LNCaP clone FGC (cell line): ENCODE data around the gene PRAMEF11.
"Not testable (repeated sequence)": the region's sequence is repeated elsewhere in the genome, so short reads cannot be mapped to it uniquely, and the experiment has no call there.

Experiments
- DNase-seq: peaks from one replicate; pipeline ENCODE4 v3.0.0-alpha.2; 2011; ENCODE audit warnings: low read depth
- H3K4me3 ChIP-seq: 2 replicates; pipeline ENCODE4 v1.5.1; 2011; ENCODE audit warnings: mild to moderate bottlenecking, low read depth, low read length, control low read depth
- TF ChIP-seq, protein P1 (sequence below): IDR thresholded peaks from 2 replicates; pipeline ENCODE4 v1.5.1; 2012; ENCODE audit warnings: mild to moderate bottlenecking; ENCODE audit not compliant: control insufficient read depth, insufficient read depth; ENCODE audit errors: extremely low read depth

PRAMEF11 gene

DNA sequence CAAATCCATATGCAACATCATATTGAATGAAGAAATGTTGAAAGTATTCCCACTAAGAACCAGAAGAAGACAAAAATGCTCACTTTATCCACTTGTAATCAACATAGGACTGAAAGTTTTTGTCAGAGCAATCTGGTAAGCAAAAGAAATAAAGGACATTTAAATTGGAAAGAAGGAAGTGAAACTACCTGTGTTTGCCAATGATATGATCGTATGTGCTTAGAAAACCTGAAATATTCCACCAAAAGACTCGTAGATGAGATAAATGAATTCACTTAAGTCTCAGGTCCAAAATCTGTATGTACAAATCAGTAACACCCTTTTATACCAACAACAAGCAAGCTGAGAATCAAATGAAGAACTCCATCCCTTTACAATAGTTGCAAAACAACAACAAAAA lies 31.5 kb downstream of the PRAMEF11 start:
- no peak for DNase-seq
- TF ChIP-seq, protein P1, sequence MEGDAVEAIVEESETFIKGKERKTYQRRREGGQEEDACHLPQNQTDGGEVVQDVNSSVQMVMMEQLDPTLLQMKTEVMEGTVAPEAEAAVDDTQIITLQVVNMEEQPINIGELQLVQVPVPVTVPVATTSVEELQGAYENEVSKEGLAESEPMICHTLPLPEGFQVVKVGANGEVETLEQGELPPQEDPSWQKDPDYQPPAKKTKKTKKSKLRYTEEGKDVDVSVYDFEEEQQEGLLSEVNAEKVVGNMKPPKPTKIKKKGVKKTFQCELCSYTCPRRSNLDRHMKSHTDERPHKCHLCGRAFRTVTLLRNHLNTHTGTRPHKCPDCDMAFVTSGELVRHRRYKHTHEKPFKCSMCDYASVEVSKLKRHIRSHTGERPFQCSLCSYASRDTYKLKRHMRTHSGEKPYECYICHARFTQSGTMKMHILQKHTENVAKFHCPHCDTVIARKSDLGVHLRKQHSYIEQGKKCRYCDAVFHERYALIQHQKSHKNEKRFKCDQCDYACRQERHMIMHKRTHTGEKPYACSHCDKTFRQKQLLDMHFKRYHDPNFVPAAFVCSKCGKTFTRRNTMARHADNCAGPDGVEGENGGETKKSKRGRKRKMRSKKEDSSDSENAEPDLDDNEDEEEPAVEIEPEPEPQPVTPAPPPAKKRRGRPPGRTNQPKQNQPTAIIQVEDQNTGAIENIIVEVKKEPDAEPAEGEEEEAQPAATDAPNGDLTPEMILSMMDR: no peak
- H3K4me3 ChIP-seq: no peak overlapping the region

DNA sequence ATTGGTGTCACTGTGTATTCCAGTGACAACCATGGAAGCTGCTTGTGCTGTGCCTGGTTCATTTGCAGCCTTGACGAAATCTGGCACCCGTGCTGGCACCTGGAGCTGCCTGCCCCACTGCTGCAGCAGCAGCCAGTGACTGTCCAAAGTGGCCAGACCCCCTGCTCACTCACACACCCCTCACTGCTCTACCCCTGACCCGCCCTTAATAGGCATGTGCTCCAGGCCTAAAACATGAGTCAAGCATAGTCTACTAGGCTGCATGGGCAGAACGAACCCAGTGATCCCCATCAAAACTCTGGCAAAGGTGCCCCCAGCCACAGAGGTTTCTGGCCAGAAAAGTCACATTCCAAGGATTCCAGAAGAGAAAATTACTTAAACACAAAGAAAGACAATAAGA lies 32.3 kb downstream of the PRAMEF11 start:
- no peak for DNase-seq
- H3K4me3 ChIP-seq: no peak overlapping the region
- TF ChIP-seq, protein P1: no peak

DNA sequence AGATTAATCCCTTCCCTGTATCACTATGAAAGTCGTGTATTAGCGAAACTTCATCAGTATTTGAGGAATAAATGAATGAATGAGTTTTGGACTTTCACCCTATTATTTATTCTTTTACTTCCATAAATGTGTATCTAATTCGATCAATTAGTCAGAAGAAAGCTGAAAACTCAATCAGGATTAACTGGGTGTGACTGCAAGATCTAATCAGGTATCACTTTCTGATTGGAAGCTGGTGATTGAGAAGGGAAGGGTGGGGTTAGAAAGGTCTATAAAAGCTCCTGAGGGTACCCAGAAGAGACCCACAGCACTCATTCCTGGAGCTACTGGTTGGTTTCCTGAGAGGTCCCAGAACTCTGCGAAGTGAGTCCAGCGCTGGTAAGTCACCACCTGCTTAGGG lies 40.1 kb downstream of the PRAMEF11 start, which contains the start of gene PRAMEF1:
Gene PRAMEF1 (plus strand): TSS at position 301 of the 400 bp plus-strand sequence. CDS start 1,831 bp downstream, outside the sequence.
- not testable (repeated sequence) for DNase-seq, H3K4me3 ChIP-seq

DNA sequence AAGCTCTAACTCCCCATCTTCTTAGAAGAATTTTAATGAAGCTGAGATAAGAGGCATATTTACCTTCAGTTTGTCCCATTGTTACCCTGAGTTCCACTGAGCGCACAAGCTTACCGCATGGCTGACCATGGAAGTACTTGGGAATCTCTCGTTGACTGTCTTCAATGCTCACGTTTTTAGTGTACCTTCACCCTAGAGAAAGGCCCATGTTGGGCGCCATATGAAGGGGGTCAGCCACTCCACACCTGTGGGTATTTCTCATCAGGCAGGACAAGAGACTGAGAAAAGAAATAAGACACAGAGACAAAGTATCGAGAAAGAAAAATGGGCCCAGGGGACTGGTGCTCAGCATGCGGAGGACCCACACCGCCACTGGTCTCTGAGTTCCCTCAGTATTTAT lies 46.5 kb downstream of the PRAMEF11 start:
- H3K4me3 ChIP-seq, DNase-seq: not testable (repeated sequence)

DNA sequence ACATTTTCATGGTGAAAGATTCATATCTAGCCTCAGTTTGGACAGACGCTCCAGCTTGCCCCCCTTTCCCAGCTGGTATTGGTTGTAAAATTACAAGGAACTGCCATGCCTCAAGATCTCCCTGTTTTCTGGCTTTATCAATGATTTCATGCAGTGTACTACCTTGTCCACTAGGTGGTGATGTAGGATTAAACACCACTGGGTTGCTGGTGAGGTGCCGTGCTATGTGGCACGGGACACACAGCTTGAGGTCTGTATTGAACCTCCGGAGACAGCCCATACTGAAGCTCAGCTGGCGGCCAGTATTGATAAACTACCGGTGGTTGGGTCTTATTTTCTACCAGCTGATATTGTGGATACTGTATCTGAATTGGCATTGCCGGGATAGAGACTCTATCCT lies 47.4 kb downstream of the PRAMEF11 start:
- DNase-seq, H3K4me3 ChIP-seq: not testable (repeated sequence)
- TF ChIP-seq, protein P1: peak; percentile 55

DNA sequence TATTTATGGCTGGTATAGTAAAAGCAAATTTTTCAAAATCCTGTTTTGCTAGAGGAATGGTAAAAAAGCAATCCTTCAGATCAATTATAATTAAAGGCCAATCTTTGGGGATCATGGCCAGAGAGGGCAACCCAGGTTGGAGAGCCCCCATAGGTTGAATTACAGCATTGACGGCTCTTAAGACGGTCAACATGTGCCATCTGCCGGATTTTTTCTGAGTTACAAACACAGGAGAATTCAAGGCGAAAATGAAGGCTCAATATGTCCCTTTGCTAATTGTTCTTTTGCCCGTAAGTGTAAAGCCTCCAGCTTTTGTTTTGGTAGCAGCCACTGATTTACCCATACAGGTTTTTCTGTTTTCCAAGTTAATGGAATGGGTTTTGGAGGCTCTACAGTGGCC lies 49.7 kb downstream of the PRAMEF11 start:
- not testable (repeated sequence) for DNase-seq, H3K4me3 ChIP-seq
- TF ChIP-seq, protein P1: peak; percentile 27; the same call in 1 of the 2 replicates

DNA sequence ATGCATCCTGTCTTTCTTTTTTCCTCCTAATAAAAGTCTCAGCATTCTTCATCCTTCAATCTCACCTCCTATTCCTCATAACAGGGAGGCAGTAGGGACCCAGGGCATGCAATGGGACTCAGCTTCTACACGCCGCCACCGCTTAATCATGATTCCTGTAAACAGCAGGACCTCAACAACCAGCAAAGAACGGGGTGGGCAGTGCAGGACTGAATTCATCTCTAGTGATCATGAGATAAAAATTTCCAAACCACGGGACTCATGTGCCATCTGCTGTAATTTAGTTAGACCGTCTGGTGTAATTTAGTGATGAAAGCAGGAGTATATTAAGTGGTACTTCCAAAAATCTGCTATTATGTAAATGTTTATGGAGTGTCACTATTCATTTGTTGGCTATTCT lies 52.3 kb downstream of the PRAMEF11 start:
- TF ChIP-seq, protein P1: no peak
- no peak for DNase-seq
- no peak overlapping the region for H3K4me3 ChIP-seq

DNA sequence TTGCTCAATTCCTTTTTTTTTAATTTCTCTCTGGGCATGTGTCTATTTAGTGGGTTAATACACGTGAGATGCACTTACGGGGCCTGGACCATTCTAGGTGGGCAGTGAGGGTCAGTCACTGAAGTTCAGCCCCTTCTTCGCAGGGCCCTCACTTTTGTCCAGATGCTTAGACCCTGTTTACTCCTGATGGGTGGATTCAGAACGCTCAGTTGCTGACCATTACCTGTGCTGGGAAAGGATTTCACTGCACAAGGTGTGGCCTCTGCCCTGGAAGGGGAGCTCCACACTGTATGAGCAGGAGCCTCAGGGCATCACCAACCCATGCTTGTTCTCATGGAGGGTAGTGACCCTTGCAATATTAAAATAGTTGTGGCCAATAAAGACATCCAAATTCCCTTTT lies 53.1 kb downstream of the PRAMEF11 start:
- TF ChIP-seq, protein P1: no peak
- no peak for DNase-seq

More for the DNA sequence above, 53.1 kb downstream of the PRAMEF11 start:
- no peak overlapping the region for H3K4me3 ChIP-seq
